Measurements from ENCODE around the gene ATRX. TPM values are rescaled to one million over a fixed set of nuclear protein-coding genes. Genes with fewer than 3 reads are reported as not detected.
"Not testable (repeated sequence)": the region's sequence is repeated elsewhere in the genome, so short reads cannot be mapped to it uniquely, and the experiment has no call there.

Gene ATRX
- total RNA-seq, 2 experiments from 2014 or later: 48.2 to 66.3 TPM

DNA sequence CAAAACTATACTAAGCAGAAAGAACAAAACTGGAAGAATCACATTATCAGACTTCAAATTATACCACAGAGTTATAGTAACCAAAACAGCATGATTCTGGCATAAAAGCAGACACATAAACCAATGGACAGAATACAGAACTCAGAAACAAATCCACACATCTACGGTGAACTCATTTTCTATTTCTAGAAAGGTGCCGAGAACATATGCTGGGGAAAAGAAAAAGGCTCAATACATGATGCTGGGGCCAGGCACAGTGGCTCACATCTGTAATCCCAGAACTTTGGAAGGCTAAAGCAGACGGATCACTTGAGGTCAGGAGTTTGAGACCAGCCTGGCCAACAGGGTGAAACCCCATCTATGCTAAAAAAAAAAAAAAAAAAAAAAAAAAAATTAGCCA lies 52.7 kb downstream of the ATRX start:
- Histone ChIP-seq H3K27ac (ENCODE audit: low read depth, low read length, poor library complexity, severe bottlenecking) (no peak overlapping the region), H3K36me3 (ENCODE audit: insufficient read depth, low read length) (no peaks in the 10 kb centered on the region; the same call in 1 of the 2 replicates), H3K9me2 (ENCODE audit: insufficient read depth, low read length) (no peaks in the 10 kb centered on the region), H4K20me1 (ENCODE audit: insufficient read depth, low read length) (no peaks in the 10 kb centered on the region), H3K79me2 (ENCODE audit: insufficient read depth, low read depth, low read length) (peaks cover 71% of the 10 kb centered on the region), H2AFZ (ENCODE audit: low read length) (no peak overlapping the region), H3K9me3 (ENCODE audit: low read length) (no peaks in the 10 kb centered on the region), H3K4me3 (ENCODE audit: low read depth, low read length, poor library complexity, severe bottlenecking) (no peak overlapping the region), H3K4me1 (ENCODE audit: insufficient read depth, low read length, poor library complexity, severe bottlenecking) (no peaks in the 10 kb centered on the region), H3K4me2 (ENCODE audit: low read length) (no peak overlapping the region)
- CTCF ChIA-PET (ENCODE audit: unreplicated experiment): no interaction called here
- no TSS peak for BruUV-seq (replicated peaks)
- TF ChIP-seq EZH2phosphoT487 (IDR thresholded peaks at IDR 0.05; ENCODE audit: borderline replicate concordance, low read depth, low read length): no peak
- TF ChIP-seq, protein P1, sequence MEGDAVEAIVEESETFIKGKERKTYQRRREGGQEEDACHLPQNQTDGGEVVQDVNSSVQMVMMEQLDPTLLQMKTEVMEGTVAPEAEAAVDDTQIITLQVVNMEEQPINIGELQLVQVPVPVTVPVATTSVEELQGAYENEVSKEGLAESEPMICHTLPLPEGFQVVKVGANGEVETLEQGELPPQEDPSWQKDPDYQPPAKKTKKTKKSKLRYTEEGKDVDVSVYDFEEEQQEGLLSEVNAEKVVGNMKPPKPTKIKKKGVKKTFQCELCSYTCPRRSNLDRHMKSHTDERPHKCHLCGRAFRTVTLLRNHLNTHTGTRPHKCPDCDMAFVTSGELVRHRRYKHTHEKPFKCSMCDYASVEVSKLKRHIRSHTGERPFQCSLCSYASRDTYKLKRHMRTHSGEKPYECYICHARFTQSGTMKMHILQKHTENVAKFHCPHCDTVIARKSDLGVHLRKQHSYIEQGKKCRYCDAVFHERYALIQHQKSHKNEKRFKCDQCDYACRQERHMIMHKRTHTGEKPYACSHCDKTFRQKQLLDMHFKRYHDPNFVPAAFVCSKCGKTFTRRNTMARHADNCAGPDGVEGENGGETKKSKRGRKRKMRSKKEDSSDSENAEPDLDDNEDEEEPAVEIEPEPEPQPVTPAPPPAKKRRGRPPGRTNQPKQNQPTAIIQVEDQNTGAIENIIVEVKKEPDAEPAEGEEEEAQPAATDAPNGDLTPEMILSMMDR (conservative IDR thresholded peaks at IDR 0.05; ENCODE audit: low read length): no peak
- DNase-seq (ENCODE audit: low spot score): no peak
- intact Hi-C loops (cut with micrococcal nuclease; ENCODE audit: unreplicated experiment): no loop called here
- POLR2A ChIA-PET: no interaction called here

DNA sequence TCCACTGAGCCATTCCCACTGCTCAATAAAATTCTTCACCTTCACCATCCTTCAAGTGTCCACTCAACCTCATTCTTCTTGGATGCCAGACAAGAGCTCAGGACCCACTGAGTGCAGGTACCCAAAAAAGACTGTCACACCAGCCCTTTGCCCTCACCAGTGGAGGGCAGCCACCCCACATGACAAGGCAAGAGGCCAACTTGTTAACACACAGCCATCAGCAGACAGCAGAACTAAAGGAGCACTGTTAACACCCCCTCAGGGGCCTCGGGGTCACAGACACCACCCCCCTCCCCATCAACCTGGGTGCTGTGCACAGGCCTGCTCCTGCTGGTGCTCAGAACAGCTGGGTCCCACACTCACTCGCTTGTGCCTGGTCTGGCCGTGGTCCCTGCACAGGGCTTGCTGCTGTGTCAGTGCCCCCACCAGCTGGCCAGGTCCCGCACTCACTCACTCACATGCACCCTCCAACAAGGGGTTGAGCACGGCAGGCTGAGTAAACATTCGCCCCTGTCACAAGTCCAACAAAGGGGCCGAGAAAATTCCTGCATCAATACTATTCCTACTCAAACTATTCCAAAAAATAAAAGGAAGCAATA lies 54.1 kb downstream of the ATRX start:
- no TSS peak for BruUV-seq (replicated peaks)
- intact Hi-C loops (cut with micrococcal nuclease; ENCODE audit: unreplicated experiment): no loop called here

DNA sequence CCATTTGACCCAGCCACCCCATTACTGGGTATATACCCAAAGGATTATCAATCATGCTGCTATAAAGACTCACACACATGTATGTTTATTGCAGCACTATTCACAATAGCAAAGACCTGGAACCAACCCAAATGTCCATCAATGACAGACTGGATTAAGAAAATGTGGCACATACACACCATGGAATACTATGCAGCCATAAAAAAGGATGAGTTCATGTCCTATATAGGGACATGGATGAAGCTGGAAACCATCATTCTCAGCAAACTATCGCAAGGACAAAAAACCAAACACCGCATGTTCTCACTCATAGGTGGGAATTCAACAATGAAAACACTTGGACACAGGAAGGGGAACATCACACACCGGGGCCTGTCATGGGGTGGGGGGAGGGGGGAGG lies 59.9 kb downstream of the ATRX start:
- H4K20me1 ChIP-seq (ENCODE audit: insufficient read depth, low read length); intact Hi-C loops (cut with micrococcal nuclease; ENCODE audit: unreplicated experiment); BruUV-seq (replicated peaks); DNase-seq (ENCODE audit: low spot score); H3K27ac ChIP-seq (ENCODE audit: low read depth, low read length, poor library complexity, severe bottlenecking); H3K36me3 ChIP-seq (ENCODE audit: insufficient read depth, low read length); CTCF ChIA-PET (ENCODE audit: unreplicated experiment); H3K4me3 ChIP-seq (ENCODE audit: low read depth, low read length, poor library complexity, severe bottlenecking); H3K9me2 ChIP-seq (ENCODE audit: insufficient read depth, low read length); H2AFZ ChIP-seq (ENCODE audit: low read length); H3K4me2 ChIP-seq (ENCODE audit: low read length); POLR2A ChIA-PET; H3K9me3 ChIP-seq (ENCODE audit: low read length); H3K4me1 ChIP-seq (ENCODE audit: insufficient read depth, low read length, poor library complexity, severe bottlenecking): not testable (repeated sequence)
- H3K79me2 ChIP-seq (ENCODE audit: insufficient read depth, low read depth, low read length): peaks cover 76% of the 10 kb centered on the region

More for the DNA sequence above, 54.1 kb downstream of the ATRX start:
- Histone ChIP-seq H3K79me2 (ENCODE audit: insufficient read depth, low read depth, low read length) (peaks cover 75% of the 10 kb centered on the region), H2AFZ (ENCODE audit: low read length) (no peak overlapping the region), H3K36me3 (ENCODE audit: insufficient read depth, low read length) (no peaks in the 10 kb centered on the region; the same call in 1 of the 2 replicates), H3K9me3 (ENCODE audit: low read length) (no peaks in the 10 kb centered on the region), H3K4me1 (ENCODE audit: insufficient read depth, low read length, poor library complexity, severe bottlenecking) (no peaks in the 10 kb centered on the region), H3K27ac (ENCODE audit: low read depth, low read length, poor library complexity, severe bottlenecking) (no peak overlapping the region), H3K4me2 (ENCODE audit: low read length) (no peak overlapping the region), H3K9me2 (ENCODE audit: insufficient read depth, low read length) (no peaks in the 10 kb centered on the region), H4K20me1 (ENCODE audit: insufficient read depth, low read length) (no peaks in the 10 kb centered on the region), H3K4me3 (ENCODE audit: low read depth, low read length, poor library complexity, severe bottlenecking) (no peak overlapping the region)
- DNase-seq (ENCODE audit: low spot score): no peak
- ChIA-PET POLR2A (no interaction called here), CTCF (ENCODE audit: unreplicated experiment) (no interaction called here)
- TF ChIP-seq EZH2phosphoT487 (IDR thresholded peaks at IDR 0.05; ENCODE audit: borderline replicate concordance, low read depth, low read length): no peak

DNA sequence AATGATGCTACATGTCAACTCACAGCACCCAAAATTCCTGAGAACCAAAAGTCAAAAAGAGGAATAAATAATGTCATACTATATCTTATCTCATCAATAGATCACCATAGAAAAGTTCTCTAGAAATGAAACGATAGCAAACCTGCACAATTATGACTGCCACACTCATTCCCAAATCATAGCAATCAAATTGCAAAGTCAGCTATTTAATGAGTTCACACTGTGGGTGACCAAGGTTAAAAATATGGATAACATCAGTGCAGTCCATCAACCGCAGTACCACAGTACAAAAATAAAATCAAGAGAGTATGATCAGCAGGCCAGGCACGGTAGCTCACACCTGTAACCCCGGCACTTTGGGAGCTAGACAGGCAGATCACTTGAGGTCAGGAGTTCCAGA lies 62.3 kb downstream of the ATRX start:
- ChIA-PET POLR2A (interaction anchor here (0.6 to 0.7 kb wide), 2 partner anchors 40 to 1474 kb away, joined by 3 read pairs; no protein-coding TSS in a partner anchor), CTCF (ENCODE audit: unreplicated experiment) (no interaction called here)
- H4K20me1 ChIP-seq (ENCODE audit: insufficient read depth, low read length): no peaks in the 10 kb centered on the region
- H2AFZ ChIP-seq (ENCODE audit: low read length): no peak overlapping the region
- no peak for DNase-seq (ENCODE audit: low spot score)
- H3K4me3 ChIP-seq (ENCODE audit: low read depth, low read length, poor library complexity, severe bottlenecking): no peak overlapping the region
- H3K36me3 ChIP-seq (ENCODE audit: insufficient read depth, low read length): no peaks in the 10 kb centered on the region
- no peak overlapping the region for H3K27ac ChIP-seq (ENCODE audit: low read depth, low read length, poor library complexity, severe bottlenecking)
- no peaks in the 10 kb centered on the region for H3K9me2 ChIP-seq (ENCODE audit: insufficient read depth, low read length)
- H3K4me1 ChIP-seq (ENCODE audit: insufficient read depth, low read length, poor library complexity, severe bottlenecking): no peaks in the 10 kb centered on the region
- intact Hi-C loops (cut with micrococcal nuclease; ENCODE audit: unreplicated experiment): no loop called here
- TF ChIP-seq, protein P1 (conservative IDR thresholded peaks at IDR 0.05; ENCODE audit: low read length): no peak
- TF ChIP-seq EZH2phosphoT487 (IDR thresholded peaks at IDR 0.05; ENCODE audit: borderline replicate concordance, low read depth, low read length): no peak
- peaks cover 74% of the 10 kb centered on the region for H3K79me2 ChIP-seq (ENCODE audit: insufficient read depth, low read depth, low read length)
- H3K9me3 ChIP-seq (ENCODE audit: low read length): no peaks in the 10 kb centered on the region
- H3K4me2 ChIP-seq (ENCODE audit: low read length): no peak overlapping the region
- no TSS peak for BruUV-seq (replicated peaks)

Data from OCI-LY7 (cell line).